GM18498 (cell line): ENCODE data around the gene PEMT.

Experiments
- ATAC-seq: cut with Tn5 transposase; IDR thresholded peaks from one replicate; pipeline ENCODE4 v1.9.1; 2021; ENCODE audit warnings: mild to moderate bottlenecking, moderate library complexity; ENCODE audit not compliant: unreplicated experiment

The PEMT gene

GRCh38 chr17:17605729-17606088, 14.2 kb upstream of the PEMT start:
- ATAC-seq, result no peak

- no peak for ATAC-seq
Measured at GRCh38 chr17:17605083-17605728, 13.7 kb upstream of the PEMT start.

GRCh38 chr17:17603895-17604225, 12.4 kb upstream of the PEMT start:
- ATAC-seq, result no peak

GRCh38 chr17:17603178-17603894, 11.8 kb upstream of the PEMT start:
- no peak for ATAC-seq

DNA sequence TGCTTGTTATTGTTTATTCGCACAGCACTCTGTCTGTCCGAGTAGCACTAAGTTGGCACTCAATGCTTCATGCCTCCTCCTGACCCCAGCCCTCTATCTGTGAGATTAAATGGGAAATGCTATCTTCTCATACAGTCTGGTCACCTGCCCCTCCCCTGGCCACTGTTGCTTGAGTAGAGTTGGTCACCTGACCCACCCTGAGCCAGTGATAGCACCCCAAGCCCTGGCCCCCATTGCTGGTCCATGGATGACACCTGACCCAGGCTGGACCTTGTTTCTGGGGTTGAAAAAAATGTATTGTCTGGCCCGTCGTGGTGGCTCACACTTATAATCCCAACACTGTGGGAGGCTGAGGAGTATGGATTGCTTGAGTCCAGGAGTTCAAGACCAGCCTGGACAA, 8.5 kb upstream of the PEMT start:
- ATAC-seq, result no peak

DNA sequence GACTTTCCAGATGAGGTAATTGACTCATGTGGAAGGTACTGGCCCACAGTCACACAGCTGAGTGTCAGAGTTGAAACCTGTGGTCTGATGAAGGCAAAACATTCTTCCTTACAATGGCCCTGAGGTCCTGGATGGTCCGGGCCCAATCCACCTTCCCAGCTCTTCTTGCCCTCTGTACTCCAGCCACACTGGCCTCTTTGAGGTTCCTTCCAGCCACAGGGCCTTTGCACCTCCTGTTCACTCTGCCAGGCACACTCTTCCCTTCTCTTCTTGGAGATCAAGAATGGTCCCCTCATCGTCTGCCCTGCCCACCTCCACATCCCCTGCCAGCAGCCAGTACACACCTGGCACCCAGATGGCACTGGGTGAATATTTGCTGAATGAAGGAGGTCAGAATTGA, 6.5 kb upstream of the PEMT start:
- no peak for ATAC-seq

DNA sequence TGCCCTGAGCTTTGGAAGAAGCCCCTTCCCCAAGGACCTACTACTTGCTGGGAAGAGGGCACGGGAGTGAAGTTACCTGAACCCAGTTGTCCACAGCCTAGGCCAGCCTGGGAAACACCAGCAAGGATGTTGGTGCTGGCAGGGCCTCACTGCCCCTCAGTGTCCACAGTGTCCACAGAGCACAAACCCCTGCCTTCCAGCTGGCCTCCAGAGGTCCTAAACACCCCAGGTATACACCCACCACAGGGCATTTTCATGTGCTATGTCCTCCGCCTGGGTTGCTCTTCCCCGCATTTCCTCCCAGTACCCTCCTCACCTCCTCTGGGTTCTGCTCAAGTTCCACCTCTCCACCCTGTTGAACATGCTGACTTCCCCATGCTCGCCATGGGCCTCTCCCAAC, 4.2 kb upstream of the PEMT start:
- no peak for ATAC-seq

- no peak for ATAC-seq
Measured at GRCh38 chr17:17593222-17593620, 1.7 kb upstream of the PEMT start.

- ATAC-seq, result no peak
Measured at GRCh38 chr17:17590883-17591354, 589 bp downstream of the PEMT start.

DNA sequence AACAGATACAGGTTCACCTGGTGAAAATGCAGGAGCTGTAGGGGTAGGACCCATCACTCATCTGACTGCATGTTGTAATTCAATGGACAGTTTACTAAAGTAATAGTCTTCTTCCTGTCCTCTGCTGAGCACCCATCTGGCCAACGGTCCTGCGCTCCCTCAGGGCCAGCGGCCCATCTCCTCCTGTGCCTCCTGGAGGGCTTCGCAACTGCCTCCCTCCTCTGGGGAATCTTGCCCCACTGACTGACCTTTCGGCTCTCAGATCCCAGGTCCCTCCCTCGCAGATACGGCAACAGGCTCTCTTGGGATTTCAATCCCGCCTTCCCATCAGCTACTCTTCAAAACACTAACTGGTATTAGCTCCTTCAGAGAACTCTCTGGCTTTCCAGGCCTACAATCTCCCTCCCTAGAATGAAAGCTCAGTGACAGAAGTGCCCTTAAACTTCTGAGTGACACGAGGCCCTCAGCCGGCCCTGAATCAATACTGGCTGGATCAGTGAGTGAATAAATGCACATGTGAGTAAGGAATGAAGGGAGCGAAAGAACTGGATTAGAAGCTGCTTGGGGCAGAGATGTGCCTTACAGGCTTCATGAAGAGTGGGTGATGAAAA, 1.3 kb downstream of the PEMT start:
- no peak for ATAC-seq

GRCh38 chr17:17587614-17588337, 3.7 kb downstream of the PEMT start:
- no peak for ATAC-seq

DNA sequence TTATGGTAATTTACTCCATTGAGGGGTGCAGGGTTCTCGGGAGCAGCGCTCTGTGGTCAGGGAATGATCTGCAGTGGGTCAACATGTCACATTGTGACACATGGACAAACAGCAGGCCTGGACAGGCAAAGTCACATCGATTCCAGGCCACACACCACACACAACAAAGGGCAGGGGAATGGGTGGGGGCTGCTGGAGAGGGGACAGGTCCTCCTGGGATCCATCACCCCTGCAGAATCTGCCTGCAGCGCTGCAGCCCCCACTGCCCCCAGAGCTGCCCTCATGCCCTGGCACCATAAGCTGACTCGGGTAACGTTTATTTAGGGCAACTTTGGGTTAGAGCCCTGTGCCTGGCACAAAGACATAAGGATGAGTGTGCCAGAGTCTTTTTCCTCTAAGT, 9.1 kb downstream of the PEMT start:
- ATAC-seq, result no peak

- ATAC-seq, result no peak
Measured at GRCh38 chr17:17581509-17581908, 10.0 kb downstream of the PEMT start.

DNA sequence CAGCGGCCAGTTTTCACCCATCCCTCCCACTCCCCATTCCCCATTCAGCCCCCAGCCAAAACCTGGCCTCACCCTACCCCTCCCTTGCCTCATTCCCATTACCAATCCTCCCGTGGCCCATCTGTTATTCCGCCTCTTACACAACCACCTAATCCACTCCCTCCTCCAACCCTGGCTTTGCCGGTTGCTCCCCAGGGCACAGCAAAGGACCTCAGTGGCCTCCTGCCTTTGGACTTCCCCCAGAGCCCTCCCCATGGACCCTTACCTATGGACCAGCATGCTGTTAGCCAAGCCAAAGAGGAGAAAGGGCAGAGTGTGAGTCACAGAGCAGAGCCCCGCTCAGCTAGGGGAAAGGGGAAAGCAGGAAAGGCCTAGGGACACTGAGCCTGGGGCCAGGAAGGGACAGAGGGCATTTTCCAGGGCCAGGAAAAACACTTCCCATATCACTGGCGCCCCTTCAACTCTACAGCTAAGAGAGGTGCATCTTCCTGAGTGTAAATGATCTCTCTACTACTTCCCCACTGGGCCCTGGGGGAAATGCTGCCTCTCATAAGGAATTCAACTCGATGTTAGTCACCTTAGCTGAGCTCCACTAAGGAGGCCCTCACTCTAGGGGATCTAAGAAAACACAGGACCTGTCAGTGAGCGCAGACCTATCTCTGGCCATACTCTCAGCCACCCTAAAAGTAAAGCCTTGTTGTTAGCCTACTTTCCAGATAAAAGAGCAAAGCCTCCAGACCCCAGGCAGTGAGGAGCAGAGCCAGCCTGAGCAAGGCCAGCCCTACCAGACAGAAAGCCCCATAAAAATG, 10.6 kb downstream of the PEMT start:
- ATAC-seq, result no peak

DNA sequence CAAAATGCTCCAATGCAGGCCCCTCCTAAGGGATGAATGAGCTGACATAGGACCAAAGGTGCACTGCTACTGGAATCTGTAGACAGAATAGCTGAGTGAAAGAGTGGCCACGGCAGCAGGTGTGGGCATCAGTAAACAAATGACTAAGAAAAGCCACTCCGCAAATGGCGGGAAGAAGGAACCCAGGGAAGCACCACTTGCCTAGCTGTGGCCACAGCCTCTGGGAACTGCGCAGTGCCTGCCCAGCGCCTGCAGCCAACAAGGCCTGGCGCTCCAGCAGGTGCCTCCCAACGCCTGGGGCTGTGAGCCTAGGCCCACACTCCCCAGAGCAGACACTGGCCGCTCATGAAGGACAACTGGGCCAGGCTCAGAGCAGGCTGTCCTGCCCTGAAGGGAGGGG, 11.8 kb downstream of the PEMT start:
- ATAC-seq, result no peak

DNA sequence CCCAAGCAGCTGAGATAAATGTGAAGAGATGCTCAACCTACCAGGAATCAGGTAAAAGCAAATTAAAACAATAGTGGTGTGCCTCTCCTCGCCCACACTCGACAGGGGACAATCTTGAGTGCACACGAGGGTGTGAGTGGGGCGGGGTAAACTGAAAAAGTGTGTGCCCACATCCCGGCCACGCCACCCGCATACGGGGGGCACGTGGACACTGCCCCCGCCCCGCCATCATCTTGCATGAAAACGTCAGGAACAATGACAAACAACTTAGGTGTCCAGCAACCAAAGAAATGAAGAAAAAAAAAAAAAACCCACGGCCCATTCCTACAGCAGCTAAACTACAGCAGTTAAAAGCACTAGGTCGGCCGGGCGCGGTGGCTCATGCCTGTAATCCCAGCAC, 14.1 kb downstream of the PEMT start:
- no peak for ATAC-seq

- ATAC-seq, result no peak
Measured at GRCh38 chr17:17576772-17577234, 14.7 kb downstream of the PEMT start.

DNA sequence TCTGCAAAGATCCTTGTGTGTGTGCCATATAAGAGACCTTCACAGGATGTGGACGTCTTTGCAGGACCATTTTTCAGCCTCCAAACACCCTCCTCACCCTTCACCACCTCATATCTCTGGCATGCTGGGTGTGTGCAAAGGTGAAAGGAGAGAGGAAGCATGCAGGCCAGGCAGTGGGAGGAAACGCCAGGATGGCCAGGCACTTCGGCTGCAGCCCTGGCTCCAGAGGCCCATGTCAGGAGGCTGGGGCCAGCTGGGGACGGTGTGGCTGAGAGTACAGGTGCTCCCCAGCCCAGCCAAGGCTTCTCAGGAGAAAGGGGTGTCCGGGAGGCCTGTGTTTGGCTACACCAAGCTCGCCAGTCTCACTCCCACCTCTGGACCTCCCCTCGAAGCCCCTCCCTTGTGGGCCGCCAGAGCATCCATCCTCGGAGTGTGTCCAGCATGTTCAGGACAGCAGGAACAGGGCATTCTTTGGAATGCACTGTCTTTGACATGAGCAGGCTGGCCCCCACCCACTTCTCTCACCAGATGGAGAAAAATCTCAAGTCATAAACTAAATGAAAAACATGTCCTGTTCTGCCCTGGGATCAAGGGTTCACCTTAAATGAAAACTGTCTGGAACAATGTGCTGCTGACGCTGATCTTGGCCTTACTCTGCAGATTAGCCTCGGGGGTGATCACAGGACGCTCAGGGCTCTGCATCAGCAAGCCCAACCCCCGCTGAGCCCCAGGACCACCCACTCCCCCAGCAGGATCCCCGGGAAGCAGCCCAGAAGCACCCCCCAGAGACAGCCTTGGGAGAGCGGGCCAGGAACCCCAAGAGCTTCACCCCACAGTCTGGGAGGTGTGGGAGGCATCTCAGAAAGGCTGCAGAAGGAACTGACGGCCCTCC, 15.9 kb downstream of the PEMT start:
- ATAC-seq, result no peak

DNA sequence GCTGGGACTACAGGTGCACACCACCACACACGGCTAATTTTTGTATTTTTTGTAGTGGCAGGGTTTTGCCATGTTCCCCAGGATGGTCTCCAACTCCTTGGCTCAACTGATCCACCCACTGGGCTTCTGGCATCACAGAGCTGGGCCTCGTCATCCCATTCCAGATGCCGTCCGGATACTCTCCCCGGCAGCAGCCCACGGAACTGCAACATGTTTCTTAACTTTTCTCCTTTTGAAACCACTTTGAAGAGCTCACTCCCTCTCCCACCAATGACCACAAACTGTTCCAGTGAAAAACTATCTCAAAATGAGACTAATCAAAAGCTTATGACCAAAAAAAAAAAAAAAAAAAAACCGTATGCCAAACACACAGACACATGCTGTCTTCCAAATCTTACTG, 17.6 kb downstream of the PEMT start:
- no peak for ATAC-seq
